IgD-negative memory B cell (primary cell): Measurements from ENCODE around the gene FYB2. TPM values are rescaled to one million over a fixed set of nuclear protein-coding genes. Genes with fewer than 3 reads are reported as not detected.

Source experiments
- H3K27ac Mint-ChIP-seq, 3 donors: one replicate each; pipeline ENCODE4 v1.8.0; 2020 to 2022; ENCODE audit warnings: mild to moderate bottlenecking in 3 of 3, mixed read lengths in 3 of 3, moderate library complexity in 1 of 3
- H3K27me3 Mint-ChIP-seq: one replicate; pipeline ENCODE4 v1.8.0; 2021; ENCODE audit warnings: mixed read lengths
- H3K36me3 Mint-ChIP-seq: one replicate; pipeline ENCODE4 v1.8.0; 2020; ENCODE audit warnings: mild to moderate bottlenecking, mixed read lengths
- H3K4me1 Mint-ChIP-seq, 3 donors: one replicate each; pipeline ENCODE4 v1.8.0; 2020 to 2022; ENCODE audit warnings: mixed read lengths in 3 of 3, mild to moderate bottlenecking in 1 of 3
- H3K4me3 Mint-ChIP-seq, 4 donors: one replicate each; pipeline ENCODE4 v1.8.0; 2020 to 2022; ENCODE audit warnings: mild to moderate bottlenecking in 4 of 4, mixed read lengths in 4 of 4, moderate library complexity in 3 of 4
- H3K9me3 Mint-ChIP-seq, 3 donors: one replicate each; pipeline ENCODE4 v1.8.0; 2020 to 2021; ENCODE audit warnings: mixed read lengths in 3 of 3, mild to moderate bottlenecking in 1 of 3
- polyA plus RNA-seq: library from polyadenylated mRNA; unstranded; fragments of 300-500 nt; fragmentation: Illumina TruSeq; gene quantifications from one replicate; pipeline ENCODE4 v1.2.3, GENCODE V29; 2021

Gene FYB2
- polyA plus RNA-seq, 1 donor from 2014 or later, result not detected

DNA sequence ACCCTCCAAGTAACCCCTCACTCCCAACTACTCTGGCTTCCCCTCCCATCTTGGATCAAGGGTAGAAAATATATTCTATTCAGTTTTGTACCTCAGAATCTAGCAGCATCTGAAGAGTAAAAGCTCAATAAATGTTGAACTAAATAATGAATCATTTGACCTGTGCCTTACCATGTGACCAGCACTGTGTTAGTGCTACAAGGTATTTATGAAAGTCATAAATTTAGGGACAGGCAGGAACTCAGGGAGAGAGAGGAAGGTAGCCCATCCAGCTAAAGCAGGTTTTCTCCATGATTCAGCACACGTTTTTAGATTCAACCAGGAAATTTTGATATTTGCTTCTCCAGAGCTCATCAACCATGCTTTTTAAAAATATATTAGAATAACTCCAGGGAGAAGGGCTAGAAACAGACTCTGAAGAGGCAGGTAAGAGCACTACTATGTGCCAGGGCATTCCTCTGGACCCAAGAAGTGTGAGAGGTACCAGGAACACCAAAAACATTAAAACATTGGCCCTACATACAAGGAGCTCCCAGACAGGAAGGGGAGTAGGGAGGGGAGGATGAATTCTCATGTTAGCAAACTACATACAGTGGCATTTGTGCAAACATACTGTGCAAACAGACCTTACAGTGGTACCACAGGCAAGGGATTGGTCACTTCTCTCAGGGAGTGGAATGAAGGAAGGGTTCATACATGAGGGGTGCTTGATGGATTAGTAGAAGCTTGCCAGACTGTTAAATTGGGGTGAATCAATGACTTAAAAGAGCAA lies 64.3 kb downstream of the FYB2 start:
- H3K27ac Mint-ChIP-seq, result no peak overlapping the region
- H3K4me3 Mint-ChIP-seq, result no peak overlapping the region
- peaks cover 0 to 3% (median 0%) of the 10 kb centered on the region in 3 donors for H3K9me3 Mint-ChIP-seq
- peaks cover 0 to 9% (median 8%) of the 10 kb centered on the region in 3 donors for H3K4me1 Mint-ChIP-seq
- peaks cover 25% of the 10 kb centered on the region for H3K27me3 Mint-ChIP-seq
- H3K36me3 Mint-ChIP-seq, result no peaks in the 10 kb centered on the region

DNA sequence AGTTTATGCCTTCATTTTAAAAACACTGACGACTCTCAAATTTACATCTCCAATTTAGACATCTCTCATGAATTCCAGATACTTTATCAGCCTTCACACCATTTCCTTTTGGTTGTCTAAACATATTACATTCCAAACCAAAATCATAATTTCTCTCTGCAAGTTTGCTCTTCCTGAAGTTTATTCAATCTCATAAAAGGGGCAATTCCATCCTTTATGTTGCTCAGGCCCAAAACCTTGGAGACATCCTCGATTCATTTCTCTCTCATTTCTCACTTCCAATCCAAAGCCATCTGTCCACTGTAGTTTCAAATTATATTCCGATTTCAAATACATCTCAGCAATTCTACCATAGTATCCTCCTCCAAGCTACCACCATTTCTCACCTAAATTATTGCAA lies 74.0 kb downstream of the FYB2 start:
- Mint-ChIP-seq H3K27ac (no peak overlapping the region), H3K4me1 (peaks cover 0 to 1% (median 0%) of the 10 kb centered on the region in 3 donors), H3K27me3 (peaks cover 6% of the 10 kb centered on the region), H3K36me3 (no peaks in the 10 kb centered on the region), H3K9me3 (peaks cover 0 to 4% (median 0%) of the 10 kb centered on the region in 3 donors), H3K4me3 (no peak overlapping the region)

GRCh38 chr1:56728964-56729363 lies 90.2 kb downstream of the FYB2 start:
- Mint-ChIP-seq H3K4me1 (no peaks in the 10 kb centered on the region), H3K27me3 (peaks cover 7% of the 10 kb centered on the region), H3K27ac (no peak overlapping the region), H3K36me3 (no peaks in the 10 kb centered on the region), H3K4me3 (no peak overlapping the region), H3K9me3 (peaks cover 0 to 12% (median 1%) of the 10 kb centered on the region in 3 donors)

- Mint-ChIP-seq H3K27me3 (peaks cover 5% of the 10 kb centered on the region), H3K27ac (no peak overlapping the region), H3K4me1 (no peaks in the 10 kb centered on the region)
Observed at GRCh38 chr1:56726706-56727105, 92.5 kb downstream of the FYB2 start.

GRCh38 chr1:56719171-56719570 lies 100.0 kb downstream of the FYB2 start:
- no peaks in the 10 kb centered on the region for H3K4me1 Mint-ChIP-seq
- H3K9me3 Mint-ChIP-seq, result no peaks in the 10 kb centered on the region
- no peaks in the 10 kb centered on the region for H3K27me3 Mint-ChIP-seq

More at GRCh38 chr1:56726706-56727105, 92.5 kb downstream of the FYB2 start:
- Mint-ChIP-seq H3K9me3 (peaks cover 0 to 9% (median 0%) of the 10 kb centered on the region in 3 donors), H3K4me3 (no peak overlapping the region), H3K36me3 (no peaks in the 10 kb centered on the region)

GRCh38 chr1:56715156-56715555 lies 104.0 kb downstream of the FYB2 start:
- H3K27ac Mint-ChIP-seq, result no peak overlapping the region
- H3K27me3 Mint-ChIP-seq, result peaks cover 2% of the 10 kb centered on the region
- no peaks in the 10 kb centered on the region for H3K4me1 Mint-ChIP-seq
- no peaks in the 10 kb centered on the region for H3K36me3 Mint-ChIP-seq
- no peaks in the 10 kb centered on the region for H3K9me3 Mint-ChIP-seq
- no peak overlapping the region for H3K4me3 Mint-ChIP-seq

More at GRCh38 chr1:56719171-56719570, 100.0 kb downstream of the FYB2 start:
- Mint-ChIP-seq H3K4me3 (no peak overlapping the region), H3K27ac (no peak overlapping the region), H3K36me3 (no peaks in the 10 kb centered on the region)

- no peaks in the 10 kb centered on the region for H3K9me3 Mint-ChIP-seq
- peaks cover 7% of the 10 kb centered on the region for H3K27me3 Mint-ChIP-seq
- no peak overlapping the region for H3K4me3 Mint-ChIP-seq
- no peaks in the 10 kb centered on the region for H3K4me1 Mint-ChIP-seq
- no peaks in the 10 kb centered on the region for H3K36me3 Mint-ChIP-seq
- no peak overlapping the region for H3K27ac Mint-ChIP-seq
Observed at GRCh38 chr1:56713112-56713511, 106.1 kb downstream of the FYB2 start.

DNA sequence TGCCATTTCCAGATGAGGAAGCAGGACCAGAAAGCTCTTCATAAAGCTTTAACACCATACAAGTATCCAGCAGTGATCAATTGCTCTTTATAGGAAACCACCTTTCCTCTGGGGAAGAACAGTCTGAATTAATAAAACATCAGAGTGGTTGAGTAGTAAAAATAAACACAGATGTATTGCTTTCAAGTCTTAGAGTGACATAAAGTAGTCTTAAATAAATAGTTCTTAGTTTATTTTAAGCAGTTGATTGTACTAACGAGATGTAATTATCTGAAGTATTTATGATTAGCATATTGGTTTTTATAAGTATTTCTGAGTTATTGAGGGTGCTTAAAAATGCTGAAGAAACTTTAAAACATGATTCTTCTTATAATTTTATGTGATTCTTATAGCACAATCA lies 107.1 kb downstream of the FYB2 start:
- peaks cover 9% of the 10 kb centered on the region for H3K27me3 Mint-ChIP-seq
- no peak overlapping the region for H3K4me3 Mint-ChIP-seq

DNA sequence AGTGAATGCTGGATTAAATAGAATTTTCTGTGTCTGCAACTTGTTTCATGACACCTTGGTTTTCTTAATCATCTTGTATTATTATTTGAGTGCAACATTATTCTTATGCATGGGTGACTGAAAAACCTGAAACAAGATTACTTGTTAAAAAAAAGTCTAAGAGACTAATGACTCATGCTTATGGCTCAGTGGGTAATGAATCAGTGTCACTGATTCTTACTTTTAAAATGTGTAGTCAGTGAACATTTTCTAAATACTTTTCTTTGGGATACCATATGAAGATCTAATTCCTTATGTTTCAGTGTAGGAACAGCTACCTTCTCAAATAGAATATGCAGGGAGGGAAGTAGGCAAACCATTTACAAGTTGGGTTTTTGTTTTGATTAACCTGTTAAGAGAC lies 108.6 kb downstream of the FYB2 start:
- Mint-ChIP-seq H3K27me3 (peaks cover 16% of the 10 kb centered on the region), H3K9me3 (no peaks in the 10 kb centered on the region), H3K36me3 (no peaks in the 10 kb centered on the region), H3K4me3 (no peak overlapping the region), H3K27ac (no peak overlapping the region), H3K4me1 (no peaks in the 10 kb centered on the region)

More for the DNA sequence above, 107.1 kb downstream of the FYB2 start:
- H3K4me1 Mint-ChIP-seq, result no peaks in the 10 kb centered on the region
- no peaks in the 10 kb centered on the region for H3K9me3 Mint-ChIP-seq
- H3K27ac Mint-ChIP-seq, result no peak overlapping the region
- no peaks in the 10 kb centered on the region for H3K36me3 Mint-ChIP-seq

DNA sequence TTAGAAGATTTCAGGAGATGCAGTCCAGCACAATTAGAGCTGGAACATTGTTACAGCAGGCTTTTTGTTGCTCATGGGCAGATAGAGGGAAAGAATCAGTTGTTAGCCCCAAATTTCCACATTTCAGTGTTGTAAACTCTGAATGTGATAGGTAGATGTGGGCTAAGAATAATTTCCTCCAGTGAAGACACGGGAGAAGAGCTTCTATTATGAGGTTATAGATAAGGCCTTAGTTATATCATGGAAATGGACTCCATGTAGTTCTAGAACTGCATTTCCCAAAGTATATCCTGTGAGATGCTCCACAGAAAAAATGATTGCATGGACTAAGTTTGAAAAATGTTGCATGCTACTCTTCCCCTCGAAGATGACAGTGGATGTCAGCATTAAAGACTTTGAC lies 109.2 kb downstream of the FYB2 start:
- Mint-ChIP-seq H3K9me3 (no peaks in the 10 kb centered on the region), H3K27ac (no peak overlapping the region), H3K36me3 (no peaks in the 10 kb centered on the region), H3K4me3 (no peak overlapping the region), H3K4me1 (no peaks in the 10 kb centered on the region), H3K27me3 (peaks cover 16% of the 10 kb centered on the region)

GRCh38 chr1:56709269-56709880 lies 109.8 kb downstream of the FYB2 start:
- Mint-ChIP-seq H3K9me3 (no peaks in the 10 kb centered on the region), H3K4me1 (no peaks in the 10 kb centered on the region), H3K36me3 (no peaks in the 10 kb centered on the region), H3K4me3 (no peak overlapping the region), H3K27me3 (peaks cover 16% of the 10 kb centered on the region), H3K27ac (no peak overlapping the region)

- H3K27ac Mint-ChIP-seq, result no peak overlapping the region
- peaks cover 18% of the 10 kb centered on the region for H3K27me3 Mint-ChIP-seq
- no peaks in the 10 kb centered on the region for H3K4me1 Mint-ChIP-seq
- H3K36me3 Mint-ChIP-seq, result no peaks in the 10 kb centered on the region
- H3K4me3 Mint-ChIP-seq, result no peak overlapping the region
- H3K9me3 Mint-ChIP-seq, result no peaks in the 10 kb centered on the region
Observed at GRCh38 chr1:56707379-56707778, 111.8 kb downstream of the FYB2 start.

DNA sequence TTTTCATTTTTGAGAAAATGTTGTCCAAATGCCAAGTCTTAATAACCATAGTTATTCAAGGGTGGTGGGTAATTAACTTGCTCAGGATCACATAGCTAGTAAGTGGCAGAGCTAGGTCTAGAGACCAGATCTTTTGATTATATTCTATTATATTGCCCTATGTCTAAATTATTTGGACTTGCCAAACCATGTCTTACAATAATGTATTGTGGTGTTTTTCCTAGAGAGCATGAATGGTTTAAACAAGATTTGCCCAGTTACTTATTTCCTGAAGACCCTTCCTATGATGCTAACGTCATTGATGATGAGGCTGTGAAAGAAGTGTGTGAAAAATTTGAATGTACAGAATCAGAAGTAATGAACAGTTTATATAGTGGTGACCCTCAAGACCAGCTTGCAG lies 115.5 kb downstream of the FYB2 start:
- Mint-ChIP-seq H3K4me1 (peaks cover 0 to 2% (median 0%) of the 10 kb centered on the region in 3 donors), H3K36me3 (no peaks in the 10 kb centered on the region), H3K27me3 (peaks cover 12% of the 10 kb centered on the region), H3K27ac (no peak overlapping the region), H3K9me3 (peaks cover 0 to 10% (median 5%) of the 10 kb centered on the region in 3 donors), H3K4me3 (no peak overlapping the region)

DNA sequence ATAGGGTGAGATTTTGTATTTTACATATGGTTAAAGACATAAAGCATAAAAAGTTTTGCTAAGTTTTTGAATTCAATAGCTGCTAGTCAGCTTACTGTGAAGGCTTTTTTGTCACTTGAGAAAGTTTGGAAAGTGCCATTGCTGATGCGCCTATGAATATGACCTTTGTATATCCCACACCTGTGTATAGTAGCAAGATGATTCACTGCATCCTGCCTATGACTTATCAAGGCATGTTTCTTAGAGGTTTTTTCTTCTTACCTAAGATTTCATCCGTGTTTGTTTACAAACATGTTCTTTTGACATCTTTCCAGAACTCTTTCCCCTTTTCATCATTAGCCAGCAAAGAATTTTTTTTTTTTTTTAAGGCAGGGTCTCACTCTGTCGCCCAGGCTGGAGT lies 122.5 kb downstream of the FYB2 start:
- H3K9me3 Mint-ChIP-seq, result peaks cover 0 to 10% (median 5%) of the 10 kb centered on the region in 3 donors
- H3K27ac Mint-ChIP-seq, result no peak overlapping the region
- H3K27me3 Mint-ChIP-seq, result no peaks in the 10 kb centered on the region
- H3K4me1 Mint-ChIP-seq, result no peaks in the 10 kb centered on the region
- no peaks in the 10 kb centered on the region for H3K36me3 Mint-ChIP-seq
- H3K4me3 Mint-ChIP-seq, result no peak overlapping the region

- Mint-ChIP-seq H3K27ac (no peak overlapping the region), H3K36me3 (no peaks in the 10 kb centered on the region), H3K4me1 (no peaks in the 10 kb centered on the region), H3K4me3 (no peak overlapping the region), H3K9me3 (peaks cover 0 to 2% (median 0%) of the 10 kb centered on the region in 3 donors), H3K27me3 (no peaks in the 10 kb centered on the region)
Observed at GRCh38 chr1:56688522-56689026, 130.6 kb downstream of the FYB2 start.
